Endothelial cell of umbilical vein (primary cell): ENCODE measurements around the gene DPYD. TPM values are rescaled to one million over a fixed set of nuclear protein-coding genes. Genes with fewer than 3 reads are reported as not detected.

Source experiments
- BruUV-seq: library from RNA; stranded (reverse); fragments of 400-500 nt; replicated peaks from 2 replicates; lab custom pipeline; 2021; lab: Mats Ljungman, UMichigan
- CTCF ChIA-PET: fragments of 300-600, 350-600 bp; sonication (Branson Sonifier 250); formaldehyde crosslinking; loops from one replicate; lab custom pipeline; 2021; ENCODE audit warnings: antibody characterized with exemption, inconsistent platforms; lab: Charles Lee
- POLR2A ChIA-PET: fragments of 300-600, 350-600 bp; sonication (Branson Sonifier 250); formaldehyde crosslinking; loops from one replicate; lab custom pipeline; 2021; ENCODE audit warnings: antibody characterized with exemption, inconsistent platforms; lab: Charles Lee
- DNase-seq: peaks from one replicate; pipeline ENCODE4 v3.0.0-alpha.2; 2011; ENCODE audit warnings: low read depth, low spot score
- FAIRE-seq: peaks from 2 replicates; lab custom pipeline; 2011; peaks lifted over from hg19 to GRCh38; lab: Jason Lieb, UNC
- H2AFZ ChIP-seq: 2 replicates; pipeline ENCODE4 v1.6.0; 2012; ENCODE audit warnings: low read depth, low read length, control low read depth, inconsistent platforms
- H3K27ac ChIP-seq: 2 replicates; pipeline ENCODE4 v1.5.1; 2011; ENCODE audit warnings: low read depth, mild to moderate bottlenecking, control low read depth, low read length, moderate library complexity; ENCODE audit not compliant: insufficient read depth
- H3K27me3 ChIP-seq, 2 experiments: 2 replicates each; pipeline versions ENCODE4 v1.6.0 to v1.6.1; 2011; ENCODE audit warnings: low read length in 2 of 2, mixed read lengths in 1 of 2; ENCODE audit not compliant: control insufficient read depth in 2 of 2, insufficient read depth in 2 of 2
- H3K36me3 ChIP-seq, 2 experiments: 2 replicates in 1 of 2; 3 replicates in 1 of 2; pipeline ENCODE4 v1.5.1; 2011; ENCODE audit warnings: low read length in 2 of 2, mild to moderate bottlenecking in 1 of 2, moderate library complexity in 1 of 2; ENCODE audit not compliant: control insufficient read depth in 2 of 2, insufficient read depth in 2 of 2; ENCODE audit errors: extremely low read depth in 1 of 2
- H3K4me1 ChIP-seq: 3 replicates; pipeline ENCODE4 v1.5.1; 2011; ENCODE audit warnings: mild to moderate bottlenecking, low read length; ENCODE audit not compliant: control insufficient read depth, insufficient read depth; ENCODE audit errors: extremely low read depth
- H3K4me2 ChIP-seq: 2 replicates; pipeline ENCODE4 v1.6.1; 2011; ENCODE audit warnings: low read length, control low read depth, mixed read lengths; ENCODE audit not compliant: insufficient read depth
- H3K4me3 ChIP-seq, 3 experiments: fragments of 200-600 bp in 1 of 3; sonication (generic), shearing (Covaris generic) in 1 of 3; replicated peaks in 1 of 3; 2 replicates each; pipeline ENCODE4 v1.5.1; 2011 to 2016; ENCODE audit warnings: control low read depth in 3 of 3, low read length in 3 of 3, mild to moderate bottlenecking in 2 of 3, inconsistent platforms in 1 of 3, low read depth in 1 of 3, moderate library complexity in 1 of 3; ENCODE audit not compliant: insufficient read depth in 1 of 3
- H3K79me2 ChIP-seq: 2 replicates; pipeline ENCODE4 v1.6.0; 2012; ENCODE audit warnings: low read length, inconsistent platforms; ENCODE audit not compliant: control insufficient read depth, insufficient read depth
- H3K9ac ChIP-seq: replicated peaks from 2 replicates; pipeline ENCODE3; 2011; ENCODE audit warnings: low read length, control low read depth; ENCODE audit not compliant: insufficient read depth; ENCODE audit errors: extremely low read depth
- H3K9me1 ChIP-seq: replicated peaks from 3 replicates; pipeline ENCODE4 v1.6.0; 2011; ENCODE audit warnings: mild to moderate bottlenecking, low read length; ENCODE audit not compliant: control insufficient read depth, insufficient read depth; ENCODE audit errors: extremely low read depth
- H3K9me3 ChIP-seq: replicated peaks from 2 replicates; pipeline ENCODE4 v1.5.1; 2012; ENCODE audit warnings: low read length, inconsistent platforms; ENCODE audit not compliant: control insufficient read depth, insufficient read depth
- H4K20me1 ChIP-seq: replicated peaks from 2 replicates; pipeline ENCODE3; 2011; ENCODE audit warnings: mild to moderate bottlenecking, low read length; ENCODE audit not compliant: control insufficient read depth, insufficient read depth; ENCODE audit errors: extremely low read depth
- EZH2 ChIP-seq: IDR thresholded peaks from 2 replicates; pipeline ENCODE4 v1.6.1; 2012; ENCODE audit warnings: borderline replicate concordance, low read depth, mild to moderate bottlenecking, moderate library complexity, low read length, inconsistent platforms; ENCODE audit not compliant: severe bottlenecking
- FOS ChIP-seq: IDR thresholded peaks from 2 replicates; pipeline ENCODE4 v1.6.1; 2011; ENCODE audit warnings: mild to moderate bottlenecking, low read length, moderate library complexity, borderline replicate concordance; ENCODE audit not compliant: insufficient read depth
- GATA2 ChIP-seq: IDR thresholded peaks from 2 replicates; pipeline ENCODE4 v1.7.0; 2011; ENCODE audit warnings: low read depth, mild to moderate bottlenecking, moderate library complexity, mixed read lengths, low read length; ENCODE audit not compliant: insufficient read length, insufficient read depth
- JUN ChIP-seq: IDR thresholded peaks from 2 replicates; pipeline ENCODE4 v1.6.1; 2011; ENCODE audit warnings: borderline replicate concordance, low read depth; ENCODE audit not compliant: insufficient read length, insufficient read depth
- MYC ChIP-seq: IDR thresholded peaks from one replicate; pipeline ENCODE4 v1.6.1; 2011; ENCODE audit warnings: mild to moderate bottlenecking, low read depth, low read length
- POLR2AphosphoS5 ChIP-seq: IDR thresholded peaks from 2 replicates; pipeline ENCODE4 v1.6.1; 2012; ENCODE audit warnings: low read depth, mild to moderate bottlenecking, control low read depth, low read length, moderate library complexity; ENCODE audit not compliant: insufficient read depth
- dilution Hi-C: fragments of 300-500 bp; cut with MboI; formaldehyde crosslinking; loops from one replicate; pipeline ENCODE4 v1.15.0; 2019; ENCODE audit warnings: low sequenced_read_pairs; ENCODE audit not compliant: extremely low pct_ligation_motif_present
- intact Hi-C: fragments of 100-400 bp; cut with micrococcal nuclease; formaldehyde crosslinking; loops from one replicate; pipeline ENCODE4 v1.10.0; 2022
- polyA plus RNA-seq, 4 experiments: library from polyadenylated mRNA; depleted of rRNA in 3 of 4; stranded (reverse) in 3 of 4; unstranded in 1 of 4; fragments of >200 nt; gene quantifications; 2 replicates each; pipeline versions ENCODE4 v1.2.1 to v1.2.3, GENCODE V29; 2011 to 2012; ENCODE audit warnings: missing spikeins in 1 of 4
- total RNA-seq: library from RNA; stranded (reverse); gene quantifications from 2 replicates; pipeline ENCODE4 v1.2.3, GENCODE V29; 2021
- TF ChIP-seq, protein P1 (sequence below), 2 donors: IDR thresholded peaks; 1 replicate in 1 of 2; 2 replicates in 1 of 2; pipeline ENCODE4 v1.5.1; 2011; ENCODE audit warnings: low read length in 2 of 2, mild to moderate bottlenecking in 2 of 2, moderate library complexity in 2 of 2, control low read depth in 1 of 2, inconsistent platforms in 1 of 2, low read depth in 1 of 2; ENCODE audit not compliant: insufficient read depth in 1 of 2; ENCODE audit errors: extremely low read depth in 1 of 2
- TF ChIP-seq, protein P2 (sequence below): IDR thresholded peaks from 2 replicates; pipeline ENCODE4 v1.6.1; 2011; ENCODE audit not compliant: insufficient read depth, insufficient read length

The DPYD gene
- total and polyA plus RNA-seq, 2 donors (not counting 3 experiments of a cell fraction or from before 2014, with no cell fraction given), result 4.6 to 15.1 TPM

DNA sequence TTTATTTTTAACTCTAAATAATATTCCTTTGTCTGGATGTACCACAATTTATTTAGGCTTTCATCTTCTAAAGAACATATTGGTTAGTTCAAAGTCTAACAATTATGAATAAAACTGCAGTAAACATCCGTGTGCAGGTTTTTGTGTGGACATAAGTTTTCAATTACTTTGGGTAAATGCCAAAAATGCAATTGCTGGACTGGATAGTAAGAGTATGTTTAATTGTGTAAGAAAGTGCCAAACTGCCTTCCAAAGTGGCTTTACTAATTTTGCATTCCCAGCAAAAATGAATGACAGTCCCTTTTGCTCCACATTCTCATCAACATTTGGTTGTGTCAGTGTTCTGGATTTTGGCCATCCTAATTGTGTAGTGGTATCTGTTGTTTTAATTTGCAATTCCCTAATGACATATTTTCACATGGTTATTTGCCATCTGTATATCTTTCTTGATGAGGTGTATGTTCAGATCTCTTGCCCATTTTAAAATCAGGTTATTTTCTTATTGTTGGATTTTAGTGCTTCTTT is 113.8 kb downstream of the DPYD start:
- TF ChIP-seq GATA2 (no peak), FOS (no peak), EZH2 (no peak), JUN (no peak), POLR2AphosphoS5 (no peak), MYC (no peak)
- TF ChIP-seq, protein P1, sequence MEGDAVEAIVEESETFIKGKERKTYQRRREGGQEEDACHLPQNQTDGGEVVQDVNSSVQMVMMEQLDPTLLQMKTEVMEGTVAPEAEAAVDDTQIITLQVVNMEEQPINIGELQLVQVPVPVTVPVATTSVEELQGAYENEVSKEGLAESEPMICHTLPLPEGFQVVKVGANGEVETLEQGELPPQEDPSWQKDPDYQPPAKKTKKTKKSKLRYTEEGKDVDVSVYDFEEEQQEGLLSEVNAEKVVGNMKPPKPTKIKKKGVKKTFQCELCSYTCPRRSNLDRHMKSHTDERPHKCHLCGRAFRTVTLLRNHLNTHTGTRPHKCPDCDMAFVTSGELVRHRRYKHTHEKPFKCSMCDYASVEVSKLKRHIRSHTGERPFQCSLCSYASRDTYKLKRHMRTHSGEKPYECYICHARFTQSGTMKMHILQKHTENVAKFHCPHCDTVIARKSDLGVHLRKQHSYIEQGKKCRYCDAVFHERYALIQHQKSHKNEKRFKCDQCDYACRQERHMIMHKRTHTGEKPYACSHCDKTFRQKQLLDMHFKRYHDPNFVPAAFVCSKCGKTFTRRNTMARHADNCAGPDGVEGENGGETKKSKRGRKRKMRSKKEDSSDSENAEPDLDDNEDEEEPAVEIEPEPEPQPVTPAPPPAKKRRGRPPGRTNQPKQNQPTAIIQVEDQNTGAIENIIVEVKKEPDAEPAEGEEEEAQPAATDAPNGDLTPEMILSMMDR (IDR thresholded peaks at IDR 0.05; ENCODE audit: extremely low read depth in 1 of 2, insufficient read depth in 1 of 2, low read depth in 1 of 2, low read length in 2 of 2), result no peak
- TF ChIP-seq, protein P2, sequence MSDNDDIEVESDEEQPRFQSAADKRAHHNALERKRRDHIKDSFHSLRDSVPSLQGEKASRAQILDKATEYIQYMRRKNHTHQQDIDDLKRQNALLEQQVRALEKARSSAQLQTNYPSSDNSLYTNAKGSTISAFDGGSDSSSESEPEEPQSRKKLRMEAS, result no peak
- no peaks in the 10 kb centered on the region for H3K36me3 ChIP-seq
- no peaks in the 10 kb centered on the region for H4K20me1 ChIP-seq
- no peak overlapping the region for H2AFZ ChIP-seq
- POLR2A ChIA-PET, result no interaction called here
- DNase-seq (no peak), FAIRE-seq (no peak)
- no peak overlapping the region for H3K4me3 ChIP-seq
- BruUV-seq, result no TSS peak
- intact Hi-C loops (no loop called here), dilution Hi-C loops (no loop called here)
- H3K4me1 ChIP-seq, result no peaks in the 10 kb centered on the region
- CTCF ChIA-PET, result interaction anchor here (0.5 to 1.5 kb wide), 2 partner anchors 11 to 16 kb away, joined by 4 to 5 read pairs; no protein-coding TSS in a partner anchor
- H3K9me3 ChIP-seq, result no peaks in the 10 kb centered on the region
- H3K27me3 ChIP-seq, result no peaks in the 10 kb centered on the region
- no peak overlapping the region for H3K9ac ChIP-seq
- no peak overlapping the region for H3K27ac ChIP-seq
- no peak overlapping the region for H3K4me2 ChIP-seq
- no peaks in the 10 kb centered on the region for H3K79me2 ChIP-seq
- H3K9me1 ChIP-seq, result no peaks in the 10 kb centered on the region
